NCI-H446 (cell line): ENCODE results near the gene ENOX1.
"Not testable (repeated sequence)": the region's sequence is repeated elsewhere in the genome, so short reads cannot be mapped to it uniquely, and the experiment has no call there.

ENCODE experiments used
- DNase-seq, 2 experiments: peaks; one replicate each; lab custom pipeline; 2025; lab: John Stamatoyannopoulos, UW

Gene ENOX1

GRCh38 chr13:43786766-43787517 lies at the start of gene ENOX1:
TSS of gene ENOX1 (minus strand) at chr13:43786972.
- DNase-seq = peak; percentile 72 to 93

GRCh38 chr13:43835701-43836100 lies 48.9 kb upstream of the ENOX1 start:
- DNase-seq = no peak

DNA sequence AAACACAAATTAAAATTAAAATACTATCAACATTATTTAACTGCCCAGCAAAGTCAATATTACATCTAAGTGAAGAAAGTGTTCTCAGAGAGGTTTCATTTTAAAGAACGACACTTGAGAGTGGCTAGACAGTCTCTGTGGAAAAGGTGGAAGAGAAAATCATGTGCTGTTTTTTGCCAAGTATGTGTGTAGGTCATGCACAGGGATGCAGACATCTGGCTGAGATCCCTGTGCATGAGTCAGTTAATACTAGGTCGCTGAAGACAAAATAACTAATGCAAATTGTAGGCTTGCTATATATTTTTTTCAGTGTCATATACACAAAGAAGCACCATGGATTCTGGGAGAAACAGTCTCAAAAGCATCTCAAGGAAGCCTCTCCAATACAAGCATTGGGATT lies 44.3 kb upstream of the ENOX1 start:
- no peak for DNase-seq

DNA sequence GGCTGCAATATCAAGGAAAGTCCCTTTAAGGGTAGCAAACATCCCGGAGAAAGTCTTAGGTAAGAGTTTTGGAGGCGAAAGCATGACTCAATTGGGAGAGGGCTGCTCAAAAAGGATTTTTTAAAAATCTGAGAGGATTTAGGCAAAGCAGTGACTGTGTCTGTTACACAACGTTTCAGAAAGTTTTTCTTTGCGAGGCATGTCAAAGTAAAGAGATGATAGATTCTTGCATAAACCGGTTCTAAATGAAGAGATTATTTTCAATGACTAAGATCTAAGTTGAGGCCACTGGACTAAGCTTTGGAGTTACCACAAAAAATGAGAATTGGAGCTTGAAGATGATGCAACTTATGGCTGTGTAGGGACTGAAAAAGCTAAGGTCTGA lies 43.7 kb upstream of the ENOX1 start:
- DNase-seq = no peak

- not testable (repeated sequence) for DNase-seq
These were observed 37.9 kb upstream of the ENOX1 start for GRCh38 chr13:43824656-43825055.

- no peak for DNase-seq
These were observed 36.2 kb upstream of the ENOX1 start for GRCh38 chr13:43822969-43823368.

DNA sequence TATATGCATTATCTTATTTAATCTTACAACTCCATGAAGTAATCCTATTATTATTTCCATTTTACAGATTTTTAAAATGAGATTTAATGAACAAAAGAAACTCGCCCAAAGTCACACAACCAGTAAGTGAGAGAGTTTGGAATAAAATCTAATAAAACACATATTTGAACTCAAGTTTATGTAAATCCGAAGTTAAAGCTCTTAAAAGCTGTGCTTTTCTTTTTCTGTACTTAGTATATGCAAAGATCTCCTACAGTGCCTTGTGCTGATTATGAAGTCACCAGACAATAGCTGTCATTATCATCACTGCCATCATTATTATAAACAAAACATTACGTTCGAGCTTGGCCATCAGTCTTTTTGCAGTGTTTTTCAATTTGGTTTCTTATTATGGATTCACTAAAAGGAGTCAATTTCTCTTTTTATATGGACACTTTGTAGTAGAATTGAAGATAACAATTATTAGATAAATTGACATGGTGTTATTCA lies 29.7 kb upstream of the ENOX1 start:
- no peak for DNase-seq

- no peak for DNase-seq
These were observed 28.4 kb upstream of the ENOX1 start for GRCh38 chr13:43815204-43815603.

DNA sequence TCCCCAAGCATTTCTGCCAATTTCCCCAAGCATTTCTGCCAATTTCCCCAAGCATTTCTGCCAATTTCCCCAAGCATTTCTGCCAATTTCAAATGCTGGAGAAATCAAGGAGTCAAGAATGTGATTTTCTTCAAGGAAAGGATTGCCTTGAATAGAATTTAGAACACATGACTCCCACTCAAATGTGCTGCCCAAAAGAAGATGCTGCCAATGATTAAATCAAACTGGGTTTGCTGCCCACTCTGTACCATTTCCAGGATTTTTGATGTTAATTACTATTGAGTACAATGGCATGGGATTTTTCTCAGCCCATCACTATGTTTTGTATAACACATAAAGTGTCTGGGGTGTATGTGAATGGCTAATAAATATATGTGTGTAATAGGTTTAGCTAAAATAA lies 21.9 kb upstream of the ENOX1 start:
- DNase-seq = peak in 1 of 2 experiments; percentile 57

- DNase-seq = no peak
These were observed 18.9 kb upstream of the ENOX1 start for GRCh38 chr13:43805681-43806128.

DNA sequence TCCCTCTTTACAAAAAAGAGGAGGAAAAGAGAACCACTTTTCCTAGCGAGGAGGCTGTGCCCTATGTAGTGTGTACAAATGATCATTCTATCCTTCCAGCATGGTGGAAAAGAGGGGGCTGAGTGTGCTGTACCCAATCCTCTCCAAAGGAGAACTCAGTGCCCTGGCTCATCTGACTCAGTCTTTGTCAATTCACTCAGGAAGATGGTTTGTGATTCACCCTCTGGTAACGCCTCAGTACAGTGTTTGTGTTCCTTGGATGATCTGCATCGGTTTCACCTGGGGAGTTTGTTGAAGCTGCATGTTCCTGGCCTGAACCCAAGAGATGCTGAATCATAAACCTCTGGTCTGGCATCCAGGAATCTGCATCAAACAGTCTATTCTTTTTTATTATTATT lies 18.3 kb upstream of the ENOX1 start:
- DNase-seq = peak in 1 of 2 experiments; percentile 42

DNA sequence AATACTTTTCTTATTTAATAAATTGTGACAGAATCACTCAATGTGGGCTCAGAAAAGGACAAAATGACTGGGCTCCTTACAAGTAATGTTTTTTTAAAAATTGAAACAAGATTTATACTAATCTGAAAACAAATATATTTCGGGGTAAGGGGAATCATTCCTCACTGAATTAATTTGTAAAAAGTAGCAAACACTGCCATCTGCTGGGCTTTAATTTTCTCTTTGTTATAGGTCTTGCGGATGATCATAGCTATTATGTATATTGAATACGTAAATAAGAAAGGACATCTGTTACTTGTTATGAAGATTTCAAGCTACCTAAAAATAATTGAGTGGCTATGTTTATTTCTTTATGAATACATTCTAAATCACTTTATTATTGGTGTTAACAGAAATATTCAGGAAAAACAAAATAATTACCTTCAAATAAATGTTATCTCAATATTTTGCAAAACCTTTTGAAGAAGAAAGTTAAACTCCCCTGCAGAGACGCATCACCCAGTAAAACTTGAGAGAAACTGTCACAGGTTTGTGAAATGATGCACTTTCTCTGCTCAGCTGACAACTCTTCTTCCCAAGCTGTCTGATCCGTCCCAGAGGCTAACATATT lies 17.8 kb upstream of the ENOX1 start:
- DNase-seq = peak; percentile 79 to 89

DNA sequence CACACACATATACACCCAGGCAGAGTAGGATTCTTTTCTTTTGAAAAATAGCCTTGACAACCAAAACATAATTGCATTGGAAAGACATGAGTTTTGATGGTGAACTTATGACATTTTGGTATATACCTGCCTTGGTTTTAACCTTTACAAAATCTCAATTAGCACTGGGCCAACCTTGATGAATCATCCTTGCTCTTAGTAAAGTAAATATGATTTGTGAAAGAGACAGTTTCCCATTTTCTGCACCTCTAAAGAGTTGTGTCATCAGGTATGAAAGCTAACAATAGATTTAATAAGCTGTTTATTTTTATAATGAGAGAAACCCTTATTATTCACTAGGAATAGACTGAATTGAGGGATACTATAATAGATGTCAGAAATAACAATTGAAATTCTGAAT lies 15.7 kb upstream of the ENOX1 start:
- DNase-seq = no peak

DNA sequence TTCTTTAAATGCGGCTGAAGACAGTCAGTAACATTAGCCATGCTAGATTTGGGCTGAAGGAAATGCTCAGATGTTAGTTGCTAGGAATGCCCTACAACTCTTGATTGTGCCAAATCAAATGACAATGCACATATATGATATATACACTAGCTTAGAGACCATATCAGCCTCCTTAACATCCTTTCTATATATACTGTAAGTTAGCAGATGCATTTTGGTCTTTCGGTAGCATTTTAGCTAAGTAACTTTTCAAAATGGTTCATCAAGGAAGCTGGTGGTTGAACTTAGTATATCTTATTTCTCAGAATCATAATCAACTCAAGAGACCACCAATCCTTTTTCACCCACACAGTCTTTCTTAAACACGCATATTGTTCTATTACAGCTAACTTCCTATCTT lies 14.1 kb upstream of the ENOX1 start:
- DNase-seq = no peak

DNA sequence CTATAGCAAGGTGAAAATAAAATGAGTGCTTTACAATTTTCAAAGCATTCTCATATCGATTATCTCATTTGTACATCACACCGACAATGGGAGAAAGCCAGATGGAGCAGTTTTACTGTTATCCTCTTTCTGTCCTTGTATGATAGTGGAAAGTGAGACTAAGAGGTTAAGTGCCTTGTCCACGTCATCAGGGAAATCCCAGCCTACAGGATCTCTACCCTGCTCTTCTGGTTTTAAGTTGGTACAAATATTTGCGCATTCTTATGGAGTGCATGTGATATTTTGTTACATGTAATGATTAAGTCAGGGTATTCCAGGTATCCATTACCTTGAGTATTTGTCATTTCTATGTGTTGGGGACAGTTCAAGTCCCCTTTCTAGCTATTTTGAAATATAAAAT lies 12.4 kb upstream of the ENOX1 start:
- DNase-seq = no peak

DNA sequence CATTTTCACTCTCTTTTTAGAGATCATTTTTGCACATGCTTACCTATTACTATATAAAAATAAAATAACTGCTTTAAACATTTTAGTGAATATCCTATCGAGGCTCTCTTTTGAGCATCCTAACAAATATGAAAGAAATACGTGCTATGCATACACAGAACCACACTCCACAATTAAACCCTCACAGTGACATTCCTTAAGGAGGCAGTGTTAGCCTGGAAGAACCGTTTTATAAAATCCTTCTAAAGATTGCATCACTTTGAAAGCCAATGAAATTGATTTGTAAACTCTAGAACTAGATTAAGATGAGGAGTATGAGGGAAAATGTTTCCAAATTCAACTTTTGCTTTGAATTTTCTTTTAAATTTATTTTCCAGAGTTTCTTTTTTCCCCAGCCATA lies 11.1 kb upstream of the ENOX1 start:
- DNase-seq = no peak

GRCh38 chr13:43797159-43797558 lies 10.4 kb upstream of the ENOX1 start:
- DNase-seq = no peak

DNA sequence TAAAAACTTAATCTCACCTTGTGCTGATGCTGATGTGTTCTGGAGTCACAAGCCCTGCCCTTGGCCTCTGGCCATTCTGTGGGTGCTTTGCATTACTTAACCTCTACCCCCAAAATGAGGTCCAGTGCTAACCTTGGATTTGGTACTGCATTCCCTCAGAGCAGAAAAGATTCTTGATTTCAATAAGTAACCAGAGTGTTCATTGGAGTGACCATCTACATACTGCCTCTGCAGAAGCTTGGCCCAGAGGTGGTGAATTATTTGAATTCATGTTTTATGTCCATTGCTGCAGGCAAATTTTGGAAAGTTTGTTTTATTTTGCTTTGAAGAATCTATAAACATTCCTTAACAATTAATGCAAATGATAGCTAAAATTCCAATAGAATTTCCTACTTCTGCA lies 7.6 kb upstream of the ENOX1 start:
- no peak for DNase-seq

DNA sequence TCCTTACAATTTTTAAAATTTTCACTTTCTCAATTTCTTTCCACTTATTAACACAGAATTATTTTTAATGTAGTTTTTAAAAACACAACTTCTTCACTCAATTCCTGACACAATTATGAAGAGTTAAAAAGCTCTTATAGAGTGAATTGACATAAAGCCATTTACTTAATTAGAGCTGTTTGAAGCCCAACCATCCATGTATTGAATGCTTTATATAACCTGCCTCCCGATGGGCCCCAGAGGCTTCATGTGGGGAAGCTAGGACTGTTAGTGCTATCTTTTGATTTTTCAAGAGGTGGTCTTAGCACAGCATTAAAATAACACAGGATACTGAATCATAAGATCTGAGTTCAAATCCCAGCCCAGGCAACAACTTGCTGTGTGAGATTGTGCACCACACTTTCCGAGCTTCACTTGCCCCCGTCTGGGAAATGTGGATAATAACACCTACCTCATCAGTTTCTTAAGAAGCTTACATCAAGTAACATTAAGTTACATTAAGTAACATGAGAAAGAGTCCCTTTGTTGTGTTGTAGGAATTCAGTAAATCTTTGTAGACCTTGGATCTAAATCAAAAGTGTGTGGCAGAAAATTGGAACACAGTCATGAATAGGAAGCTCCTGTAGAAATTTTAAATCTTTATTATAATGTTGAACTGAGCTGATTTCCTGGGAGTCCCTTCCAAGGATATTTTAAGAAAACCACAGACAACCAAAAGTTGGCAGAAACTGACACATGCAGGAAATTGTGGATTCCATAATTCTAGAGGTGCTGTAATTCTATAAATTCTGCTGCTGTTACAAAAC lies 5.5 kb upstream of the ENOX1 start:
- no peak for DNase-seq

DNA sequence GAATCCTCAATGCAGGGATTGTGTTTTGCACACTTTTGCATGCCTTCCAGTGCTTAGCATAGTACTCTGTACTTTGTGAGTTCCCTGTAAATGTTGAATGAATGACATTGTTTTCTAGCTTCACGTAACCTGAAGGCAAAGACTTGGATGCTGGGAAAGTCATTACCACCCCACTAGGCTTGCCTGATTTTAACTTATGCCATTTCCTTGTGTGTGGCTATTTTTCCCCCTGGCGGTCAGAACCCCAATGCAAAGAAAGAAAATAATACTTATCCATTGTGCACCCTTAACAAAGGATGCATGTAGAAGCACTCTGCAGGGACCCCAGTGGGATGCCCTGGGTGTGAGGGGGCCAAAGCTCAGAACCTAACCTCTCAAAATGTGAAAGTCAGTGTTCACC lies 1.2 kb upstream of the ENOX1 start:
- DNase-seq = peak; percentile 57 to 72

GRCh38 chr13:43787518-43787891 lies 733 bp upstream of the ENOX1 start:
- DNase-seq = no peak

DNA sequence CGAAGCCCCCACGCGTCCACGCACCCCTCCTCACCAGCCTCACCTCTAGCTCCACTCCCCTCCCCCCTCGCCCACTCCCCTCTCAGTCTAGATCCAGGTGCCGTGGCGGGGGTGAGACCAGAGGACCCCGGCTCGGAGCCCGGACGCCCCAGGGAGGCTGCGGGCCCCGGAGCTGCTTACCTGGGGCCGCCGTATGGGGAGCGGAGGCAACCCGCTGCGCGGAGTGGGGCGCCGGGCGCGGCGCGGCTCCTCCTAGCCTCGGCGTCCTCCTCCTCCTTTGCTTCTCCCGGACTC lies 353 bp downstream of the ENOX1 start:
- DNase-seq = peak in 1 of 2 experiments; percentile 53
